NCI-H69 (cell line): ENCODE data around the gene RIMS3.

Experiments used
- DNase-seq: peaks from one replicate; lab custom pipeline; 2025; lab: John Stamatoyannopoulos, UW

RIMS3 gene

DNA sequence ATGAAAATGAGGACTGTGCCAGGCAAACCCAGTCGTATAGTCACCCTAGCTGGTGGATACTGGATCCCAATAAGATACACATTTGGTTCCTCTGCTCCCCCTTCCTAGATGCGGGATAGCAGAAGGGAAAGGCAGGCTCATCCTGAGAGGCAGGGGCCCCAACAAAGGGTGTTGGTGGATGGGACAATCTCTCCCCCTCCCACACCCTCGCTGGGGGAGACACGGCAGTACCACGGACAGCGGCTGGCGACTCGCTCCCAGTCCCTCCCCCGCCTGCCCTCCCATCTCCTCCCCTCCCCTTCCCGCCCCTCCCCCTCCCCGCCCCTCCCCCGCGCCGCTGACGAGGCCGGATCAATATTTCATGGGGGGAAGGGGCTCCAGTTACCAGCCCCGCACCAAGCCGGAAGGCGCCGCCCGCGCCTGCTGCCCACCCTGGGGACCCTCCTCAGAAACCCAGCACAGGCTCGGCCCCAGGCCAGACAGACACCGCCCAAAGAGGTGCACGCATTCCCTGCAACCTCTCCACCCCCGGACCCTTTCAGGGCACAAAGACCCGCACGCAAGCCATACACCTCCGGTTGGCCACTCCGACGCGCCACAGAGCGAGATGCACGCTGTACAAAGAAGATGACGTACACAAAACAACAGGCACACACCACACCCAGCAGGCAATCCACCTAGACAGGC, 11.5 kb downstream of the RIMS3 start:
- DNase-seq, result peak; percentile 54

- DNase-seq, result no peak
These were observed 12.5 kb downstream of the RIMS3 start for GRCh38 chr1:40652979-40653378.

DNA sequence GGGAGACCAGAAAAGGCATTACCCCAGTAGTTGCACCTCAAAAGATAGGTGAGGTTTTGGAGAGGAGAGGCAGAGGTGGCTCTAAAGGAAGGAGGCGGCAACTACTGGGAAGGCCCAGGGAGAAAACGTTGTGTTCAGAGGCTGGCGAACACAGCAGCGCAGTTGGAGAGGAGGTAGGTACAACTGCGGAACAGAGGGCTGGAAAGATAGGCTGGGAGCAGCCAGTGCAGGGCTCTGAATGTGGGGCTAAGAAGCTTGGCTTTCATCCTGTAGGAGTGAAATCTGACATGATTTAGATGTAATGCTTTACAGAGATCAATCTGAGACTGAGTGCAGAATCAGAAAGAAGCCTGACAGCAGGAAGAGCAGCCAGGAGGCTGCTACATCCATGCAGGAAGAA, 13.0 kb downstream of the RIMS3 start:
- DNase-seq, result no peak

GRCh38 chr1:40651138-40651857, 14.2 kb downstream of the RIMS3 start:
- peak; percentile 49 for DNase-seq

- DNase-seq, result no peak
These were observed 15.4 kb downstream of the RIMS3 start for GRCh38 chr1:40650075-40650474.

DNA sequence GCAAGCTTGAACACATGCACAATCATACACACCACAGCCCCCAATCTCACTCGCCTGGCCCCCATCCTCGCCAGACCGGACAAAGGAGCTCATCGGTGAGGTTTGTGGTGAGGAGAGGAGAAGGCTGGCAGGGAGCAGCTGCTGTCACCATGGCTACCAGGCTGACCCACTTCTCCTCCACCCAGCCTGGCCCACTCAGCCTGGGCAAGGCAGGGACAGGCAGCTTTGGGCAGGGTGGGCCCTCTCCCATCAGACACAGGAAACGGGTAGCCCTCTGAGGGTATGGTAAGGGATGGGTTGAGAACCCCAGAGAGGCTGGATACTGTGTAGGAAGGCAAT, 15.9 kb downstream of the RIMS3 start:
- no peak for DNase-seq

DNA sequence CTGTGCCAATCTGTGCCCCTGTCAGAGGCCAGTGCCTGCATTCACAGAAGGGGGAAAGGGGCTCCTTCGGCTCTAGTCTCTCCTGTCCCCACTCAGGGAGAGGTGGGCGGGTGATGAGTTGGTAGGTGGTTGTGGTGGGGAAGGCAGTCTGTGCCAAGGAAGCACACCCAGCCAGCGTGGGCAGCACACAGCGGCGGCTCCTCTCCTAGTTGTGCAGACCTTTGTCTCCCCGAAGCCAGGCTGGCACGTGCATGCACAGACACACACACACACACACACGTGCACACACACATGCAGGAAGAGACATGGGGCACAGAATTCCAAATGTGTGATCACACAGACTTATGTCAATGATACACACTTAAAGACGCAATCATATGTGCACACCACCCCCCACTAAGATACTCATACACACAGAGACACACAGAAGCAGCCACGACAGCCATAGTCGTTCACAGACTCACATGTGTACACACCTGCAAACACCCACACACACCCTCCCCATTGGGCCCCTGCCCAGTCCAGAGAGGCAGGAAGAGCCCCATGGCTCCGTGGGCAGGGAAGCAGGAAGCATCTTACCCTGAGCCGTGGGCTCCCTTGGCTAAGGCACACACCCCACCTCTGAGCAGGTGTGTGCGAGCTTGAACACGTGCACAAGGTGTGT, 16.4 kb downstream of the RIMS3 start:
- DNase-seq, result peak; percentile 15

DNA sequence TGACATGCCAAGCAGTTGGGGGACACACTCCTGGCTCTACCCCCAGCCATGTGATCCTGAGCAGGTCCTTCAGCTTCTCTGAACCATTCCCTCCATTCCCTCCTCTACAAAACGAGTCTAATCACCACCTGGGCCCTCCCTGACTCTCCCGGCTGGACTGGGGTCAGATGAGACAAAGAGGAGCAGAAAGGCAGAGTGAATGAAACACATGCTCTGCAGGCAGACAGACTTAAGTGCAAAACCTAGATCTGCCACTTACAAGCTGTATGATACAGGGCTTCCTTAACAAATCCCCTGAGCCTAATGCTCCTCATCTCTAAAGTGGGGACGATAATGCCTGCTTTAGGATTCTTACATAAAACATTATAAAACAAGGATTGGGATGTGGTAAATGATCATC, 17.3 kb downstream of the RIMS3 start:
- DNase-seq, result no peak

GRCh38 chr1:40646315-40646714, 19.2 kb downstream of the RIMS3 start:
- no peak for DNase-seq

DNA sequence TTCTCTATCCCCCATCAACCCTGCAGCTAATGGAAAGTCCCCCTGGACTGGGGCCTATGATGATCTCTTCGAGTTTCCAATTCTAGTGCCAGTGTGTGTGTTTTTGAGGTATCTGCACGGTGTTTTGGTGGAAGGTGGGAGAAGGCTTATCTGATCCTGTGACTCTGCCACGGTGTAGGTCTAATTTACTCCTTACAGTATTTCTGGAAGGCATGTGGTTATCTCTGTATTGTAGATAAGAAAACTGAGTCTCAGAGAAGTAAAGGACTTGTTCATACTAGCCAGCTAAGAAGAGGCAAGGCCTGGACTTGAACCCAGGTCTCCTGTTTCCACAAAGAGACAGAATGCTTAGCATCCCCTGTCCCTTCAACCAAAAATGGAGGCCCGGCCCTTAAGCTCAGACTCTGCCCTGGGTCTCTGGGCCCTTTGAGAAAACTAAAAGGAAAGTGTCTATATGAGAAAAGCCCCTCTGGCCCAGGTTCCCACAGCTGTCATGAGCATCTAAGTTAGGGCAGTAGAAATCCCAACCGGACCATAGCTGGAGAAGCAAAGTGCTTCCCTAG, 20.3 kb downstream of the RIMS3 start:
- DNase-seq, result no peak

GRCh38 chr1:40641601-40642242, 23.8 kb downstream of the RIMS3 start:
- DNase-seq, result no peak

- no peak for DNase-seq
These were observed 25.0 kb downstream of the RIMS3 start for GRCh38 chr1:40640314-40641076.

GRCh38 chr1:40638097-40639036, 27.1 kb downstream of the RIMS3 start:
- DNase-seq, result no peak

- no peak for DNase-seq
These were observed 27.9 kb downstream of the RIMS3 start for GRCh38 chr1:40637470-40638007.

- no peak for DNase-seq
These were observed 28.7 kb downstream of the RIMS3 start for GRCh38 chr1:40636777-40637176.

DNA sequence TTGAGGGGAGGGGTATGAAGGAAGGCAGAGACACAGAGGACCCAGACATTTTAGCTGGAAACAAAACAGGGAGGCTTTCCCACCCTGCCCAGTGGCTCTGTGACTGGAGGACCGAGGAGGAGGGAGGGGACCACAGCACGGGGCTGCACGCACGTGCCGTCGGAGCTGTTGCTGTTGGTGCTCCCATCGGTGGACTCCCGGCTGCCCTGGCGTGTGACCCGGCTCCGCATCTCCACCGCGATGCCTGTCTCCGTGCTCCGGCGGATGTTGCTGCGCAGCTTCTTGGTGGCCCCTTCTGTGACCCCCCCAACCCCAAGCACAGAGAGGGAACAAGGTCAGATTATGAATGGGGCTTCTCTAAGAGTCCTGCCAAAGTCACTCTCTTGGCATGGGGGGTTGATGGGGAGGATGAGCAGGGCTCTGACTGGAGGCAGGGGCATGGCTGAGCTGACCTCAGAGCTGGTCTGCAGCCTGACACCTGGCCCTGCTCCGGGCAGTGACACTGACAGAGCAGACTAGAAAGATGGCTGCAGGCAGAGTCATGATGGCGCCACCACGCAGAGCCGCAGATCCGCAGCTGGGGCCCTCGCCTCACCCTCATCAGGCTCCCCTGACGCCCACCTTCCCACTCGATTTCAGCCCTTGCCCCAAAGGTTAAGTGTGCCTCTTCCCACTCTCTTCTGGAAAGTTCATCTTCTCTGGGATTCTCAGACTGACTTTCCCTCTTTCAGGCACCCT, 29.6 kb downstream of the RIMS3 start:
- DNase-seq, result no peak

GRCh38 chr1:40634901-40635655, 30.4 kb downstream of the RIMS3 start:
- DNase-seq, result no peak

DNA sequence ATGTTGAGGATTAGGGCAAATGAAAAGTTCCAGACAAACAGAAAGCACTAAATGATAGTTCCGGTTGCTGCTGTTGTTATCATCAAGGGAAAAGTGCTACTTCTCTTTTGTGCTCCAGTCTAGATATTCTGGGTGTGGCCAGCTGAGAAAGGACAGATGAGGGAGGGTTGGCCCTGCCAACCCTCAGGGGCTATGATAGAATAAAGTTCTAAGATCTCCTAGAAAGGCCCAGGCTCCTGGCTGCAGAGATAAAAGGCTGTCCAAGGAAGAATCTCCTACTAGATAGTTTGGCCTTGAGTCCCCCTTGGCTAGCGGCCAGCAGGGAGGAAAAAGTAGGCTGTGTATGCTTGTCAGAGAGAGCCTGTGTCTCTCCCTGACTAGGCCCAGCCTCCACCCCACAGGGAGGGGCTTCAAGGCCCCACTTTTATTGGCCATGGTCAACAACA, 31.5 kb downstream of the RIMS3 start:
- no peak for DNase-seq

DNA sequence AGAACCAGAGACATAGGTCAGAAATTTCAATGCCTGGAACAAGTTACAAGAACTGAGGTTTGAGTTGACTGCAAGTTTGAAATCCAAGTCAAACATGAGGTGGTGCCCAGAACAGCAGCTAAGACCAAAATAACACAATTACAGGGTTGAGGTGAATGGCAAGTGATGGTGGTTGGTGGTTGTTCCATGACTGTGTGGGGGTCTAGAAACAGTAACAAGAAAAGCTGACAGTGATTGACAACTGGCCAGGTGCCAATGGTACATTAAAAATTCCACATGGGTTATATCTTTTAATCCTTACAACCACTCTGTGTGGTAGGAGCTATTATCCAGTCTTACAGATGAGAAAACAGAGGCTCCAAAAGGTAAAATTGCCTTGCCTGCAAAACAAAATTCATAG, 32.0 kb downstream of the RIMS3 start:
- DNase-seq, result no peak
